ENCODE results near the gene SCAF8. TPM values are rescaled to one million over a fixed set of nuclear protein-coding genes. Genes with fewer than 3 reads are reported as not detected.

The SCAF8 gene
- total and polyA plus RNA-seq, 9 of the 15 experiments (the other 6 are each of a cell fraction or from before 2014, with no cell fraction given), result 10.5 to 46.6 (median 23.2) TPM

- in situ Hi-C loops (cut with MboI), result no loop called here
- FAIRE-seq (no peak), ATAC-seq (no peak), DNase-seq (ENCODE audit: extremely low read depth in 1 of 4, low spot score in 3 of 4) (no peak)
- intact Hi-C loops (cut with micrococcal nuclease), result no loop called here
- no peak overlapping the region for H3K9ac ChIP-seq (ENCODE audit: insufficient read depth in 1 of 2, low read depth in 2 of 2, low read length in 2 of 2)
- peaks cover 19% of the 10 kb centered on the region for H3K79me2 ChIP-seq (ENCODE audit: control insufficient read depth, insufficient read depth, low read length)
- no peak overlapping the region for H3K27ac ChIP-seq (ENCODE audit: extremely low read depth, low read depth, low read length)
- no peak for TF ChIP-seq ZSCAN32 (CRISPR knock-in tag; IDR thresholded peaks at IDR 0.05)
- no peaks in the 10 kb centered on the region for H3K27me3 ChIP-seq (ENCODE audit: control insufficient read depth in 2 of 2, insufficient read depth in 2 of 2, low read length in 2 of 2)
- H3K4me2 ChIP-seq (ENCODE audit: insufficient read depth, low read length), result no peak overlapping the region
- peaks cover 70% of the 10 kb centered on the region for H3K36me3 ChIP-seq (ENCODE audit: control insufficient read depth, insufficient read depth, low read length)
- no peak overlapping the region for H2AFZ ChIP-seq (ENCODE audit: low read depth, low read length)
- 87% methylated on average over 4 of the region's 4 CpGs for WGBS (ENCODE audit: insufficient coverage, low coverage, missing lambda C conversion rate)
- H4K20me1 ChIP-seq (replicated peaks; ENCODE audit: control insufficient read depth, insufficient read depth, low read length), result no peaks in the 10 kb centered on the region
- CTCF ChIA-PET (ENCODE audit: low intra/inter-chr PET ratio), result interaction anchor here (0.8 kb wide), 1 partner anchor 13 kb away, joined by 3 read pairs; no protein-coding TSS in a partner anchor
- H3K9me1 ChIP-seq (ENCODE audit: control insufficient read depth, insufficient read depth, low read length), result no peaks in the 10 kb centered on the region
- no peaks in the 10 kb centered on the region for H3K9me3 ChIP-seq (replicated peaks; ENCODE audit: control insufficient read depth, insufficient read depth, low read depth, low read length)
- no peak overlapping the region for H3K4me3 ChIP-seq
- no TSS peak for BruUV-seq (replicated peaks)
- H3K4me1 ChIP-seq (replicated peaks in 1 of 2; ENCODE audit: control insufficient read depth in 2 of 2, insufficient read depth in 2 of 2, low read length in 2 of 2), result no peaks in the 10 kb centered on the region
- POLR2A ChIA-PET, result no interaction called here
These were observed 59.1 kb downstream of the SCAF8 start for GRCh38 chr6:154792325-154792724.

GRCh38 chr6:154792761-154793160, 59.5 kb downstream of the SCAF8 start:
- Histone ChIP-seq H3K9me1 (ENCODE audit: control insufficient read depth, insufficient read depth, low read length) (no peaks in the 10 kb centered on the region), H3K4me1 (replicated peaks in 1 of 2; ENCODE audit: control insufficient read depth in 2 of 2, insufficient read depth in 2 of 2, low read length in 2 of 2) (no peaks in the 10 kb centered on the region), H3K9me3 (replicated peaks; ENCODE audit: control insufficient read depth, insufficient read depth, low read depth, low read length) (no peaks in the 10 kb centered on the region), H3K27me3 (ENCODE audit: control insufficient read depth in 2 of 2, insufficient read depth in 2 of 2, low read length in 2 of 2) (no peaks in the 10 kb centered on the region), H3K4me3 (no peak overlapping the region), H4K20me1 (replicated peaks; ENCODE audit: control insufficient read depth, insufficient read depth, low read length) (no peaks in the 10 kb centered on the region), H3K27ac (ENCODE audit: extremely low read depth, low read depth, low read length) (no peak overlapping the region), H2AFZ (ENCODE audit: low read depth, low read length) (no peak overlapping the region), H3K9ac (ENCODE audit: insufficient read depth in 1 of 2, low read depth in 2 of 2, low read length in 2 of 2) (no peak overlapping the region), H3K36me3 (ENCODE audit: control insufficient read depth, insufficient read depth, low read length) (peaks cover 67% of the 10 kb centered on the region), H3K79me2 (ENCODE audit: control insufficient read depth, insufficient read depth, low read length) (peaks cover 17% of the 10 kb centered on the region; the same call in 2 of the 3 replicates), H3K4me2 (ENCODE audit: insufficient read depth, low read length) (no peak overlapping the region)
- ChIA-PET POLR2A (no interaction called here), CTCF (ENCODE audit: low intra/inter-chr PET ratio) (interaction anchor here (0.8 kb wide), 1 partner anchor 12 kb away, joined by 3 read pairs; no protein-coding TSS in a partner anchor)
- no peak for FAIRE-seq
- BruUV-seq (replicated peaks), result no TSS peak
- no peak for ATAC-seq
- WGBS (ENCODE audit: insufficient coverage, low coverage, missing lambda C conversion rate), result 92% methylated on average over 3 of the region's 3 CpGs
- DNase-seq (ENCODE audit: extremely low read depth in 1 of 4, low spot score in 3 of 4), result no peak
- intact Hi-C loops (cut with micrococcal nuclease) (no loop called here), in situ Hi-C loops (cut with MboI) (no loop called here)
- TF ChIP-seq DEAF1 (CRISPR knock-in tag; IDR thresholded peaks at IDR 0.05), result 0 out of 2 replicates have a peak, but pooled peaks have one; percentile 11
- no peak for TF ChIP-seq ZNF175 (CRISPR knock-in tag; IDR thresholded peaks at IDR 0.05; ENCODE audit: low read depth)

Data from K562 (cell line).